WI38 (cell line): ENCODE data around the gene FBXW12.

Source experiments
- H3K4me3 ChIP-seq: 2 replicates; pipeline ENCODE4 v1.5.1; 2011; ENCODE audit warnings: low read depth, mild to moderate bottlenecking, control low read depth, low read length
- TF ChIP-seq, protein P1 (sequence below): IDR thresholded peaks from 2 replicates; pipeline ENCODE4 v1.5.1; 2012; ENCODE audit warnings: low read depth, mild to moderate bottlenecking, control low read depth, low read length

FBXW12 gene

GRCh38 chr3:48426401-48426909, 54.4 kb downstream of the FBXW12 start:
- no peak overlapping the region for H3K4me3 ChIP-seq
- TF ChIP-seq, protein P1, sequence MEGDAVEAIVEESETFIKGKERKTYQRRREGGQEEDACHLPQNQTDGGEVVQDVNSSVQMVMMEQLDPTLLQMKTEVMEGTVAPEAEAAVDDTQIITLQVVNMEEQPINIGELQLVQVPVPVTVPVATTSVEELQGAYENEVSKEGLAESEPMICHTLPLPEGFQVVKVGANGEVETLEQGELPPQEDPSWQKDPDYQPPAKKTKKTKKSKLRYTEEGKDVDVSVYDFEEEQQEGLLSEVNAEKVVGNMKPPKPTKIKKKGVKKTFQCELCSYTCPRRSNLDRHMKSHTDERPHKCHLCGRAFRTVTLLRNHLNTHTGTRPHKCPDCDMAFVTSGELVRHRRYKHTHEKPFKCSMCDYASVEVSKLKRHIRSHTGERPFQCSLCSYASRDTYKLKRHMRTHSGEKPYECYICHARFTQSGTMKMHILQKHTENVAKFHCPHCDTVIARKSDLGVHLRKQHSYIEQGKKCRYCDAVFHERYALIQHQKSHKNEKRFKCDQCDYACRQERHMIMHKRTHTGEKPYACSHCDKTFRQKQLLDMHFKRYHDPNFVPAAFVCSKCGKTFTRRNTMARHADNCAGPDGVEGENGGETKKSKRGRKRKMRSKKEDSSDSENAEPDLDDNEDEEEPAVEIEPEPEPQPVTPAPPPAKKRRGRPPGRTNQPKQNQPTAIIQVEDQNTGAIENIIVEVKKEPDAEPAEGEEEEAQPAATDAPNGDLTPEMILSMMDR = no peak

DNA sequence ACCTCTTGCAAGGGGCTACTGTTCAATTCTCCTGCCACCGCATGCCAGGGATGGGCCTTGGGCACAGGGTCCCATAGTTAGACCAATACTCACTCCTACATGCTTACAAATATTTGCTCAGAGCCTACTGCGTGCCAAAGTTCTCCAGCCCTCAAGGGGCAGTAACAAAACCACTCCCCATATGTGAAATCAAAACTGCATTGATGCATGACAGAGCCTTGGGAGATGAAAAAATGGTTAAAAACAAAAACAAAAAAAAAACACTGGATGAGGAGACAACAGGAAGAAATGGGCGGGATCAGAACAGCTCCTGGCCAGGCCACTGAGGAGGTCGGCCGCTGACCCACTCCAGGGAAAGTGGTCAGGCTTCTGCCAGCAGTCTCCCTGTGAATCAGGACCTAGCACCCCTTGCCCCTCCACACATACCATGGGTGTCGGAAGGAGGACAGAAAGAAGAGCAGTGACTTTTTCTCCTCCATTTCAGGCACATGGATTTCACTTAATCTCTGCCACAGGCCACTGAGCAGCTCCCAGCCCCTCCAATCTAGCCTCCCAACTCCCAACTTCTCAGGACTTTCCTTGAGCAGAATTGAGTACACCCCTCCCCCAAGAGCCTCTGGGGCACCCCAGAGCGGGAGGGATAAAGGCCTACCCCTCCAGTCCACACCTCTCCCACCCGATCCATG, 55.1 kb downstream of the FBXW12 start:
- no peak overlapping the region for H3K4me3 ChIP-seq
- TF ChIP-seq, protein P1 = no peak

- TF ChIP-seq, protein P1 = no peak
- no peak overlapping the region for H3K4me3 ChIP-seq
These were observed 55.6 kb downstream of the FBXW12 start for GRCh38 chr3:48427630-48427962.

DNA sequence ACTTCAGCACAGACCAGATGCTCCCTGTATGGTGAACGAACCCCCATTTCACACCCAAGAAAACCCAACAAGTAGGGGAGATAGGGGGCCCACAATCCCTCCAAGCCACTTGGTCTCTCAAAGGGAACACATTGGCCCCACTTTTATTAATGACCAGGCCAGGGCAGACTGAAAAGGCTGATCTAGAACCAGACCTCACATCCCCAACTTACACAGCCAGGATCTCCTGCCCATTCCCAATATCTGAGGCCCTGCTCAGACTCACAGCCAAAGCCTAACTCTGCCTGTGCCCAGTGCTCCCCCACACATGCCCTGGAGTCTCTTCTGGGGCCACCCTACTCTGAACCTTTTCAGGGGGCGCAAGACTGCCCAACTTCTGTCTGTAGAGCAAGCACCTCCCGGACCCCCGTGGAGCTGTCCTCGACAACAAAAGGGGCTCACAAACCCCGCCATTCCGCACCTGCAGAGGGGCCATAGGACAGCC, 56.1 kb downstream of the FBXW12 start:
- TF ChIP-seq, protein P1 = no peak
- peak overlapping the region; percentile 69 for H3K4me3 ChIP-seq

- TF ChIP-seq, protein P1 = no peak
- peak overlapping the region; percentile 69 for H3K4me3 ChIP-seq
These were observed 56.7 kb downstream of the FBXW12 start for GRCh38 chr3:48428572-48429316.

DNA sequence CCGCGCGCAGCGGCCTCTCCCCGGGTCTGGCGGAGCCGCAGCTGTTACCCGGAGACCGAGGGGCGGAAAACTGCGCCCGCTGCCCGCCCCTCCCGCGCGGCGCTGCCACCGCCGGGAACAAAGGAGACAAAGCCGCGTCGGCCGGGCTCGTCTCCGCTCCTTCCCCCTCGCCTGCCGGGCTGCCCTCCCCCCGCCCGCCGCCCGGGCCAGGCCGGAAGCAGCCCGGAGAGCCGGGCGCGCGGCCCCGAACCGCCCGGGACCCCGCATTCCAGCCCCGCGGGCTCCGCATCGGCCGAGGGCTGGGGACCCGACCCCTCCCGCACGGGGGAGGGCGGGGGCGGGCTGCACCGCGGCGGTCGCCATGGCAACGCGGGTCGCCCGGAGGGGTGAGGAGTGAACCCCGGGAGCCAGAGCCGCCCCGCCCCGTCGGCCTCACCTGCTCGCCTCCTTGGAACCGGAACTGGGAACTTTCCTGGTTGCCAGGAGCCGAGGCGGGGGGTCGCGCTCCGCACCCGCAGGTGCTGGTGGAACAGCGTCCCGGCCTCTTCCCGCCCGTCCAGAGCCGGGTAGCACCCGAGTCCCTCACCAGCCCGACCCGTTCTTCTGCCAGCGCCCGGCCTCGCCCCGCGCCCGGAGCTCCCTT, 57.4 kb downstream of the FBXW12 start:
- TF ChIP-seq, protein P1 = no peak

More for the DNA sequence above, 57.4 kb downstream of the FBXW12 start:
- H3K4me3 ChIP-seq = peak overlapping the region; percentile 69
